ENCODE measurements around the gene SMIM13.

DNA sequence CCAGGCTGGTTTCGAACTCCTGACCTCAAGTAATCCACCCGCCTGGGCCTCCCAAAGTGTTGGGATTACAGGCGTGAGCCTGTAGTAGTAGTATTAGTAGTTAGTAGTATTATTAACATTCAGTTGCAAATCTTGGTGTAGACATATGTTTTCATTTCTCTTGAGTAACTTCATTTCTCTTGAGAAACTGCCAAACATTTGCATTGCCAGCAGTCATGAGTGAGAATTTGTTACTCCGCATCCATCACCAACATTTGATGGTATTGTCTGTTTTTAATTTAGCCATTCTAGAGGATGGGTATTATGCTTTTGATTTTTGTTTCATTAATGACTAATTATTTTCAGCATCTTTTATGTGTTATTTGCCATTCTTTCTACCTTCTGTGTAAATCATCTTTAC is 19.4 kb downstream of the SMIM13 start:
- TF ChIP-seq, protein P1, sequence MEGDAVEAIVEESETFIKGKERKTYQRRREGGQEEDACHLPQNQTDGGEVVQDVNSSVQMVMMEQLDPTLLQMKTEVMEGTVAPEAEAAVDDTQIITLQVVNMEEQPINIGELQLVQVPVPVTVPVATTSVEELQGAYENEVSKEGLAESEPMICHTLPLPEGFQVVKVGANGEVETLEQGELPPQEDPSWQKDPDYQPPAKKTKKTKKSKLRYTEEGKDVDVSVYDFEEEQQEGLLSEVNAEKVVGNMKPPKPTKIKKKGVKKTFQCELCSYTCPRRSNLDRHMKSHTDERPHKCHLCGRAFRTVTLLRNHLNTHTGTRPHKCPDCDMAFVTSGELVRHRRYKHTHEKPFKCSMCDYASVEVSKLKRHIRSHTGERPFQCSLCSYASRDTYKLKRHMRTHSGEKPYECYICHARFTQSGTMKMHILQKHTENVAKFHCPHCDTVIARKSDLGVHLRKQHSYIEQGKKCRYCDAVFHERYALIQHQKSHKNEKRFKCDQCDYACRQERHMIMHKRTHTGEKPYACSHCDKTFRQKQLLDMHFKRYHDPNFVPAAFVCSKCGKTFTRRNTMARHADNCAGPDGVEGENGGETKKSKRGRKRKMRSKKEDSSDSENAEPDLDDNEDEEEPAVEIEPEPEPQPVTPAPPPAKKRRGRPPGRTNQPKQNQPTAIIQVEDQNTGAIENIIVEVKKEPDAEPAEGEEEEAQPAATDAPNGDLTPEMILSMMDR (IDR thresholded peaks at IDR 0.05), result no peak
- no peak for TF ChIP-seq POLR2A (IDR thresholded peaks at IDR 0.05)
- no peak for TF ChIP-seq POLR2AphosphoS5 (IDR thresholded peaks at IDR 0.05)
- TF ChIP-seq EP300 (IDR thresholded peaks at IDR 0.05; ENCODE audit: low read depth), result no peak

Measured in transverse colon (tissue), 4 donors.